ENCODE results near the gene SSC4D. TPM values are rescaled to one million over a fixed set of nuclear protein-coding genes. Genes with fewer than 3 reads are reported as not detected.
"Not testable (repeated sequence)": the region's sequence is repeated elsewhere in the genome, so short reads cannot be mapped to it uniquely, and the experiment has no call there.

SSC4D gene
- polyA plus RNA-seq, 1 donor from 2014 or later, result 2.5 TPM

- H3F3A ChIP-seq (ENCODE audit: insufficient read depth, low read length, poor library complexity, severe bottlenecking), result no peaks in the 10 kb centered on the region
- H4K20me1 ChIP-seq (ENCODE audit: insufficient read depth), result no peaks in the 10 kb centered on the region
- no peak overlapping the region for H3K4me2 ChIP-seq (ENCODE audit: low read length)
- no peak overlapping the region for H3K27ac ChIP-seq (ENCODE audit: low read length)
- no peaks in the 10 kb centered on the region for H3K27me3 ChIP-seq (ENCODE audit: insufficient read depth, low read depth, low read length)
- no peaks in the 10 kb centered on the region for H3K79me2 ChIP-seq (replicated peaks; ENCODE audit: insufficient read depth, low read length)
- no peaks in the 10 kb centered on the region for H3K36me3 ChIP-seq (ENCODE audit: insufficient read depth, low read length)
- H3K9ac ChIP-seq (ENCODE audit: low read length), result no peak overlapping the region
- no peak overlapping the region for H2AFZ ChIP-seq (ENCODE audit: low read depth, low read length)
- H3K9me2 ChIP-seq (ENCODE audit: insufficient read depth, low read length), result no peaks in the 10 kb centered on the region
- no peak overlapping the region for H3K4me3 ChIP-seq (ENCODE audit: low read length)
- H3K9me3 ChIP-seq (ENCODE audit: low read length), result no peaks in the 10 kb centered on the region
- TF ChIP-seq RAD21 (conservative IDR thresholded peaks at IDR 0.05) (no peak), SMC3 (conservative IDR thresholded peaks at IDR 0.05; ENCODE audit: poor library complexity) (no peak), EZH2 (IDR thresholded peaks at IDR 0.05; ENCODE audit: borderline replicate concordance, insufficient read depth, low read length, poor library complexity, severe bottlenecking) (no peak), REST (IDR thresholded peaks at IDR 0.05; ENCODE audit: borderline replicate concordance) (no peak), MXI1 (conservative IDR thresholded peaks at IDR 0.05; ENCODE audit: poor library complexity, severe bottlenecking) (no peak), TAF1 (IDR thresholded peaks at IDR 0.05; ENCODE audit: low read depth) (no peak), POLR2AphosphoS5 (IDR thresholded peaks at IDR 0.05) (no peak), CTCF (IDR thresholded peaks at IDR 0.05; ENCODE audit: poor library complexity, severe bottlenecking) (no peak), EP300 (conservative IDR thresholded peaks at IDR 0.05; ENCODE audit: poor library complexity, severe bottlenecking) (no peak)
Measured at GRCh38 chr7:76427635-76428034, 18.1 kb upstream of the SSC4D start.

GRCh38 chr7:76426246-76426645 lies 16.7 kb upstream of the SSC4D start:
- H3K4me2 ChIP-seq (ENCODE audit: low read length), result no peak overlapping the region
- TF ChIP-seq EZH2 (IDR thresholded peaks at IDR 0.05; ENCODE audit: borderline replicate concordance, insufficient read depth, low read length, poor library complexity, severe bottlenecking), result no peak
- no peak for TF ChIP-seq CTCF (IDR thresholded peaks at IDR 0.05; ENCODE audit: poor library complexity, severe bottlenecking)
- no peak for TF ChIP-seq EP300 (conservative IDR thresholded peaks at IDR 0.05; ENCODE audit: poor library complexity, severe bottlenecking)
- TF ChIP-seq RAD21 (conservative IDR thresholded peaks at IDR 0.05), result no peak
- no peaks in the 10 kb centered on the region for H3K9me3 ChIP-seq (ENCODE audit: low read length)
- H3F3A ChIP-seq (ENCODE audit: insufficient read depth, low read length, poor library complexity, severe bottlenecking), result no peaks in the 10 kb centered on the region
- H3K27ac ChIP-seq (ENCODE audit: low read length), result no peak overlapping the region
- H3K79me2 ChIP-seq (replicated peaks; ENCODE audit: insufficient read depth, low read length), result no peaks in the 10 kb centered on the region
- H3K36me3 ChIP-seq (ENCODE audit: insufficient read depth, low read length), result no peaks in the 10 kb centered on the region
- H3K4me3 ChIP-seq (ENCODE audit: low read length), result no peak overlapping the region
- no peaks in the 10 kb centered on the region for H4K20me1 ChIP-seq (ENCODE audit: insufficient read depth)
- H3K9ac ChIP-seq (ENCODE audit: low read length), result no peak overlapping the region
- no peaks in the 10 kb centered on the region for H3K27me3 ChIP-seq (ENCODE audit: insufficient read depth, low read depth, low read length)
- H3K9me2 ChIP-seq (ENCODE audit: insufficient read depth, low read length), result no peaks in the 10 kb centered on the region
- no peak overlapping the region for H2AFZ ChIP-seq (ENCODE audit: low read depth, low read length)

GRCh38 chr7:76425558-76425957 lies 16.1 kb upstream of the SSC4D start:
- not testable (repeated sequence) for H2AFZ ChIP-seq (ENCODE audit: low read depth, low read length); H3F3A ChIP-seq (ENCODE audit: insufficient read depth, low read length, poor library complexity, severe bottlenecking)

More at GRCh38 chr7:76425558-76425957, 16.1 kb upstream of the SSC4D start:
- not testable (repeated sequence) for H3K27me3 ChIP-seq (ENCODE audit: insufficient read depth, low read depth, low read length); H3K79me2 ChIP-seq (replicated peaks; ENCODE audit: insufficient read depth, low read length); H3K9me3 ChIP-seq (ENCODE audit: low read length); H3K4me2 ChIP-seq (ENCODE audit: low read length); H3K27ac ChIP-seq (ENCODE audit: low read length); H3K9ac ChIP-seq (ENCODE audit: low read length); H3K4me3 ChIP-seq (ENCODE audit: low read length); H3K36me3 ChIP-seq (ENCODE audit: insufficient read depth, low read length); H3K9me2 ChIP-seq (ENCODE audit: insufficient read depth, low read length); H4K20me1 ChIP-seq (ENCODE audit: insufficient read depth)
